Thymus (tissue), 11 donors: ENCODE measurements around the gene FKBP15. TPM values are rescaled to one million over a fixed set of nuclear protein-coding genes. Genes with fewer than 3 reads are reported as not detected.

ENCODE experiments used
- DNase-seq, 9 donors: peaks; one replicate each; pipeline ENCODE4 v3.0.0-alpha.2; 2013; ENCODE audit warnings: low spot score in 9 of 9, low read depth in 6 of 9, missing footprints in 1 of 9
- H3K27ac ChIP-seq, 2 donors: one replicate each; pipeline ENCODE4 v1.5.1; 2013; ENCODE audit warnings: control low read depth in 1 of 2, low read depth in 1 of 2, low read length in 1 of 2, mild to moderate bottlenecking in 1 of 2, moderate library complexity in 1 of 2
- H3K27me3 ChIP-seq, 2 donors: one replicate each; pipeline ENCODE4 v1.5.1; 2013; ENCODE audit warnings: low read length in 1 of 2; ENCODE audit not compliant: control insufficient read depth in 2 of 2, insufficient read depth in 1 of 2
- H3K36me3 ChIP-seq, 2 donors: one replicate each; pipeline ENCODE4 v1.5.1; 2013; ENCODE audit warnings: low read length in 1 of 2, mild to moderate bottlenecking in 1 of 2, moderate library complexity in 1 of 2; ENCODE audit not compliant: control insufficient read depth in 2 of 2, insufficient read depth in 2 of 2
- H3K4me1 ChIP-seq, 2 donors: one replicate each; pipeline ENCODE4 v1.5.1; 2013; ENCODE audit warnings: low read length in 2 of 2; ENCODE audit not compliant: control insufficient read depth in 2 of 2, insufficient read depth in 2 of 2
- H3K4me3 ChIP-seq, 2 donors: one replicate each; pipeline ENCODE4 v1.5.1; 2013; ENCODE audit warnings: low read length in 2 of 2, control low read depth in 1 of 2, mild to moderate bottlenecking in 1 of 2
- H3K9me3 ChIP-seq, 2 donors: one replicate each; pipeline ENCODE4 v1.5.1; 2013; ENCODE audit warnings: low read length in 1 of 2, mild to moderate bottlenecking in 1 of 2; ENCODE audit not compliant: control insufficient read depth in 2 of 2, insufficient read depth in 1 of 2
- WGBS: extraction: QIAGEN DNeasy Blood & Tissue Kit; methylation state at CpG from one replicate; pipeline ENCODE4 v1.1.7; 2013; 5-methylcytosine and 5-hydroxymethylcytosine counted together
- polyA plus RNA-seq: library from polyadenylated mRNA; stranded (reverse); fragments of 200-250 nt; gene quantifications from one replicate; pipeline ENCODE4 v1.2.3, GENCODE V29; 2013
- total RNA-seq: library from RNA; stranded (reverse); fragments of 120-200 nt; gene quantifications from one replicate; pipeline ENCODE4 v1.2.4, GENCODE V29; 2013
- donor health status: healthy.

Gene FKBP15
- total and polyA plus RNA-seq, 2 donors: 14.8 to 19.3 TPM

DNA sequence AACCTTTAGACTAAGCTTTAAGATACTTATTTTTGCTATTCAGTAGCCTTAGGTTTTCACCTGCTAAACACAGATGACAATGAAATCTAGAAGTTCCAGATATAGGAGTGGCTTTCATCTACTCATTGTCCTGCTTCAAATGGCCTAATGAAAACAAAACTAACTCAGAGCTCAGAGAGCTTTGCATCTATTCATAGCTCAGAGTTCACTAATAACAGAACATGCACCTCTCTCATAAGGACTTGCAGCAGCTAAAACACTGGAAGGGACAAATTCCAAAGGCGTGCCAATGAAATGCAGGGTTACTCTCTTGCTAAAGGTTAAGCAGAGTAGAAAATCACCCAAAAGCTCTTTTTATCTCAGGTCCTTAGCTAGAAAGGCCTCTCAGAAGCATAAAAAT is 41.2 kb downstream of the FKBP15 start:
- Histone ChIP-seq H3K27ac (no peak overlapping the region), H3K36me3 (peaks cover 49 to 73% of the 10 kb centered on the region in 2 donors), H3K27me3 (no peaks in the 10 kb centered on the region), H3K4me1 (no peaks in the 10 kb centered on the region), H3K9me3 (no peaks in the 10 kb centered on the region), H3K4me3 (no peak overlapping the region)
- WGBS: 97% methylated on average over 1 of the region's 1 CpG
- no peak for DNase-seq

- no peak overlapping the region for H3K27ac ChIP-seq
- H3K4me3 ChIP-seq: no peak overlapping the region
- no peaks in the 10 kb centered on the region for H3K9me3 ChIP-seq
- no peaks in the 10 kb centered on the region for H3K4me1 ChIP-seq
- DNase-seq: no peak
- no peaks in the 10 kb centered on the region for H3K27me3 ChIP-seq
- H3K36me3 ChIP-seq: peaks cover 49 to 67% of the 10 kb centered on the region in 2 donors
- WGBS: 100% methylated on average over 1 of the region's 1 CpG
These were observed 43.0 kb downstream of the FKBP15 start for GRCh38 chr9:113178087-113178486.

DNA sequence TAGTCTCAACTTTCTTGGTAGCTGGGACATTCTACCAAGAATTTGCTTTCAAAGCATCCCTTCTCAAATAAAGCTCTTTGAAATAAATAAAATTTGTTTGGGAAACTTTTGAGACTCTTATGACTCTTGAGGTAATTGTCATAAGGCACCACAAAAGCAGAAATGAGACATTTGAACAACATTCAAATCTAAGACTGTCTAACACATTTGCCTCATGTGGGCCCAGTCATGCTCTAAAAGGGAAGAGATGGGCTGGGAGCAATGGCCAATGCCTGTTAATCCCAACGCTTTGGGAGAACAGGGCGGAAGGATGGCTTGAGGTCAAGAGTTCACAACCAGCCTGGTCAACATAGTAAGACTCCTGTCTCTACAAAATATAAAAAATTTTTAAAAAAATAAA is 43.8 kb downstream of the FKBP15 start:
- 97% methylated on average over 2 of the region's 2 CpGs for WGBS
- DNase-seq: no peak
- Histone ChIP-seq H3K36me3 (peaks cover 51 to 67% of the 10 kb centered on the region in 2 donors), H3K4me1 (no peaks in the 10 kb centered on the region), H3K4me3 (no peak overlapping the region), H3K27ac (no peak overlapping the region), H3K27me3 (no peaks in the 10 kb centered on the region), H3K9me3 (no peaks in the 10 kb centered on the region)

- Histone ChIP-seq H3K27me3 (no peaks in the 10 kb centered on the region), H3K36me3 (peaks cover 48 to 63% of the 10 kb centered on the region in 2 donors), H3K9me3 (no peaks in the 10 kb centered on the region), H3K4me3 (no peak overlapping the region), H3K4me1 (no peaks in the 10 kb centered on the region), H3K27ac (no peak overlapping the region)
- DNase-seq: no peak
- WGBS: over 99% methylated on average over 6 of the region's 6 CpGs
These were observed 44.3 kb downstream of the FKBP15 start for GRCh38 chr9:113176803-113177202.

GRCh38 chr9:113173341-113173740 is 47.7 kb downstream of the FKBP15 start:
- H3K4me3 ChIP-seq: no peak overlapping the region
- H3K36me3 ChIP-seq: peaks cover 70% of the 10 kb centered on the region in 2 donors
- no peaks in the 10 kb centered on the region for H3K27me3 ChIP-seq
- WGBS: 99% methylated on average over 3 of the region's 3 CpGs
- H3K4me1 ChIP-seq: no peaks in the 10 kb centered on the region
- H3K27ac ChIP-seq: no peak overlapping the region
- H3K9me3 ChIP-seq: no peaks in the 10 kb centered on the region
- DNase-seq: no peak

DNA sequence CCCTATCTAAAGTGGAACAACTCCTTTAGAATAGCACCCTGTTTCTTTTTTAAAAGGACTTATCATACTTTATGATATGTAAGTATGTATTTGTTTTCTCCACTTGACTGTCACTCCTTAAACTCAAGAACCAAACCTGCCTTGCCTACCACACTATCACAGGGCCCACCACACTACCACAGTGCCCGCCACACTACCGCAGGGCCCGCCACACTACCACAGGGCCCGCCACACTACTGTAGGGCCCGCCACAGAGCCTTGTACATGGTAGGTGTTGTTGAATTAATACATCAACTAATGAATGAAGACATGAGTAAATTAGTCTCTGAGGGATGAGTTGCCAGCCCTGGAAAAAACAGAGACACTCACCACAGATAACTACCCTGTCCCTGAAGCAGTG is 52.3 kb downstream of the FKBP15 start:
- Histone ChIP-seq H3K27ac (no peak overlapping the region), H3K27me3 (no peaks in the 10 kb centered on the region), H3K9me3 (no peaks in the 10 kb centered on the region), H3K4me1 (no peaks in the 10 kb centered on the region), H3K36me3 (peaks cover 84 to 86% of the 10 kb centered on the region in 2 donors), H3K4me3 (no peak overlapping the region)
- DNase-seq: no peak
- 97% methylated on average over 5 of the region's 5 CpGs for WGBS

GRCh38 chr9:113166039-113166438 is 55.0 kb downstream of the FKBP15 start:
- Histone ChIP-seq H3K4me1 (no peaks in the 10 kb centered on the region), H3K27me3 (no peaks in the 10 kb centered on the region), H3K27ac (no peak overlapping the region), H3K36me3 (peaks cover 81% of the 10 kb centered on the region in 2 donors), H3K9me3 (no peaks in the 10 kb centered on the region), H3K4me3 (no peak overlapping the region)
- no peak for DNase-seq
- WGBS: 96% methylated on average over 4 of the region's 4 CpGs

DNA sequence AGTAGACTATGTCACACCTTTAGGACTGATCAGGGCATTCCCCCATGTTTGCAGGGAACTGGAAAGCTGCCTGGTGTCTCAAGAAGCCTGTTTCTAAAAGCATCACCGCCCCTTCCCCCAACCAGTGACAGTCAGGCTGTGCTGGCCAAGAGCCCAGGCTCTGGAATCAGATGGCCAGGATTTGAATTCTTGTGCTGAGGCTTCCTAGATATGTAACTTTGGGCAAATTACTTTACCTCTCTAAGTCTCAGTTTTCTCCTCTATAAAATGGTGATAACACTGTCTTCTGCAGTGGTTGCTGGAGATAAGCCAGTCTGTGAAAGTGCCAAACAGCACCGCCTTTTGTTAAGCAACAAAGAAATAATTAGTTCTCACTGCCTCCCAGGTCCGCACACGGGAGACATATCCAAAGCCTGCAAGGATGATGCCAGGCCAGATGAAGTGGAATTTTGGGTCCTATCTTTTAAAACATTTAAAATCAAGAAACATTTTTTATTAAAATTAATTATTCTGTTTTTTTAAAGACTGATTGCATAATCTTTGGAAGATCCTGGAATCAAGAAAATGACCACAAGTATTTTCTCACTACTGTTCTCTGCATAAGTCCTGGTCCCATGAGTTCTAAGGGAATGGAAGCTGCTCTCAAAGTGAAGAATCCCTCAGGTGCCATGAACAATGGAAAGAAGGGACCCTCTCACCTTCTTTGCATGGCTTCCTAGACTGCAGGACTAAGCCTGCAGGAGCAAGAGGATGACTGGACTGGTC is 56.4 kb downstream of the FKBP15 start:
- WGBS: 97% methylated on average over 4 of the region's 4 CpGs
- no peak for DNase-seq

DNA sequence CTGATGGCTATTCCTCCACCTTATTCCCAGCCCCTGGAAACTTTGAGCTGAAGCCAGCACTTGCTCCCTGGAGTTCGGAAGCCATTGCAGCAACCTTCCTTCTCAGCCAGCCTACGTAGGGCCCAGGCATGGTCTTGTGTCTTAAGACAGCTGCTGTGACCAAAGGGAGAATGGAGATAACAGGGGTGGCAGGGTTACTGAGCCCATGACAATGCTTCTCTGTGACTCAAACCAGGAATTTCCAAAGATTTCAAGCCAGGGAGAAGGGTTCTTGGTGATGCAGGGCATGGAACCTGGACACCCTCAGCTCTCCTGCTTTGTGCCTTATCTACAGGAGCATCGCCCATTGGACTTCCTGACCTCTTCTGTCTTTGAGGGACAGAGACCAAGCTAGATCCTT is 58.1 kb downstream of the FKBP15 start:
- H3K9me3 ChIP-seq: no peaks in the 10 kb centered on the region
- WGBS: 67% methylated on average over 3 of the region's 3 CpGs
- no peaks in the 10 kb centered on the region for H3K27me3 ChIP-seq
- H3K4me3 ChIP-seq: no peak overlapping the region
- no peak for DNase-seq
- peaks cover 59 to 60% of the 10 kb centered on the region in 2 donors for H3K36me3 ChIP-seq
- peaks cover 3% of the 10 kb centered on the region in 2 donors for H3K4me1 ChIP-seq
- H3K27ac ChIP-seq: no peak overlapping the region

More for the DNA sequence above, 56.4 kb downstream of the FKBP15 start:
- Histone ChIP-seq H3K4me3 (no peak overlapping the region), H3K36me3 (peaks cover 68 to 71% of the 10 kb centered on the region in 2 donors), H3K27ac (no peak overlapping the region), H3K9me3 (no peaks in the 10 kb centered on the region), H3K27me3 (no peaks in the 10 kb centered on the region), H3K4me1 (no peaks in the 10 kb centered on the region)
